Heart left ventricle (tissue), 16 donors: ENCODE results near the gene RFX2. TPM values are rescaled to one million over a fixed set of nuclear protein-coding genes. Genes with fewer than 3 reads are reported as not detected.
A peak's percentile ranks its signal among the peaks of the same experiment; 100 is the strongest.

Experiments used
- ATAC-seq, 4 donors: fragments of 200-7000 bp; cut with Tn5 transposase; one replicate each; pipeline ENCODE4 v1.9.1; 2020 to 2022; ENCODE audit warnings: moderate library complexity in 4 of 4, mild to moderate bottlenecking in 3 of 4, moderate number of reproducible peaks in 1 of 4
- DNase-seq, 5 donors: peaks; one replicate each; pipeline ENCODE4 v3.0.0-alpha.2; 2020
- H3K27ac ChIP-seq, 12 donors: fragments of 200-600 bp; sonication (generic) in 4 of 12; one replicate each; pipeline versions ENCODE4 v1.5.0 to v1.8.0; 2016 to 2022; ENCODE audit warnings: mild to moderate bottlenecking in 2 of 12
- H3K27me3 ChIP-seq, 9 donors: fragments of 200-600 bp; sonication (generic) in 2 of 9; one replicate each; pipeline versions ENCODE4 v1.5.1 to v1.8.0; 2016 to 2022; ENCODE audit warnings: mild to moderate bottlenecking in 3 of 9
- H3K36me3 ChIP-seq, 9 donors: fragments of 200-600 bp; sonication (generic) in 2 of 9; one replicate each; pipeline versions ENCODE4 v1.5.0 to v1.8.0; 2018 to 2022; ENCODE audit warnings: mild to moderate bottlenecking in 2 of 9
- H3K4me1 ChIP-seq, 12 donors: fragments of 200-600 bp; sonication (generic) in 4 of 12; one replicate each; pipeline versions ENCODE4 v1.5.0 to v1.8.0; 2016 to 2022; ENCODE audit warnings: mild to moderate bottlenecking in 3 of 12
- H3K4me3 ChIP-seq, 12 donors: fragments of 200-600 bp; sonication (generic) in 4 of 12; one replicate each; pipeline versions ENCODE4 v1.5.0 to v1.8.0; 2017 to 2022; ENCODE audit warnings: mild to moderate bottlenecking in 9 of 12, moderate library complexity in 4 of 12
- H3K9me3 ChIP-seq, 12 donors: fragments of 200-600 bp; sonication (generic) in 4 of 12; one replicate each; pipeline versions ENCODE4 v1.5.0 to v1.8.0; 2016 to 2022; ENCODE audit warnings: mild to moderate bottlenecking in 1 of 12
- POLR2A ChIP-seq, 2 donors: fragments of 450-650 bp; IDR thresholded peaks; one replicate each; pipeline ENCODE4 v1.6.1; 2017; ENCODE audit warnings: antibody characterized with exemption in 2 of 2, mild to moderate bottlenecking in 2 of 2, moderate library complexity in 2 of 2
- whole genome bisulfite sequencing, 4 donors: extraction: QIAGEN DNeasy Blood & Tissue Kit in 2 of 4; methylation state at CpG; one replicate each; pipeline versions ENCODE4 v1.1.5 to v1.1.7; 2013 to 2018; 5-methylcytosine and 5-hydroxymethylcytosine counted together
- intact Hi-C, 10 donors: fragments of 100-400 bp; cut with DNase I; formaldehyde crosslinking; loops; one replicate each; pipeline versions ENCODE4 v1.11.1 to v1.14.2; 2022
- polyA plus RNA-seq, 2 donors: library from polyadenylated mRNA; stranded (reverse); fragments of 200-250 nt; gene quantifications; one replicate each; pipeline ENCODE4 v1.2.3, GENCODE V29; 2013
- total RNA-seq, 9 donors: library from RNA; depleted of rRNA in 2 of 9; stranded (reverse); fragments of >200 nt in 2 of 9; fragmentation: NEBNext Ultra II Directional in 3 of 9; extraction: Animal tissue kit (Norgen Biotek cat#: 25700) in 3 of 9; gene quantifications; one replicate each; pipeline versions ENCODE4 v1.1.0 to v1.2.4, GENCODE V29; 2016 to 2023
- TF ChIP-seq, protein P1 (sequence below), 12 donors: fragments of 200-600 bp; sonication (generic) in 4 of 12; IDR thresholded peaks; one replicate each; pipeline versions ENCODE4 v1.5.0 to v1.8.0; 2018 to 2022; ENCODE audit warnings: antibody characterized with exemption in 12 of 12, mild to moderate bottlenecking in 5 of 12
- donor health status: ischemic (EF 13 %, LVEDD 7.1; RV severe dilation, severe dysfunction).
- donor health status: healthy with polysubstance abuse.
- donor health status: DM: no; HTN: yes; CAD: no.
- donor health status: DM: no; HTN: no; CAD: no.
- donor health status: ischemic (EF 25% LVEDD 6.9; RV normal size, moderate dysfunction).
- donor health status: ischemic (EF 25% LVEDD 5.7; RV mildly dilated, moderate dysfunction).
- donor health status: healthy.
- donor health status: DM: yes; HTN: yes; CAD: no.
- donor health status: ischemic (EF 35%, LVEDD 5.7; RV mildly dilated, moderate dysfunction).
- donor health status: nonischemic (EF 11% LVEDD 7.7; RV severe dilation, severe dysfunction).
- donor health status: DM: yes; HTN: yes; CAD: no.
- donor health status: PGD.
- donor health status: ischemic (EF 29% LVEDD 5.4; RV normal size, mild dysfunction).
- donor health status: nonischemic (EF 23%, LVEDD 6.1; RV moderate dilation, normal function).

RFX2 gene
- total and polyA plus RNA-seq, 11 donors: 2.8 to 20.0 (median 5.9) TPM

DNA sequence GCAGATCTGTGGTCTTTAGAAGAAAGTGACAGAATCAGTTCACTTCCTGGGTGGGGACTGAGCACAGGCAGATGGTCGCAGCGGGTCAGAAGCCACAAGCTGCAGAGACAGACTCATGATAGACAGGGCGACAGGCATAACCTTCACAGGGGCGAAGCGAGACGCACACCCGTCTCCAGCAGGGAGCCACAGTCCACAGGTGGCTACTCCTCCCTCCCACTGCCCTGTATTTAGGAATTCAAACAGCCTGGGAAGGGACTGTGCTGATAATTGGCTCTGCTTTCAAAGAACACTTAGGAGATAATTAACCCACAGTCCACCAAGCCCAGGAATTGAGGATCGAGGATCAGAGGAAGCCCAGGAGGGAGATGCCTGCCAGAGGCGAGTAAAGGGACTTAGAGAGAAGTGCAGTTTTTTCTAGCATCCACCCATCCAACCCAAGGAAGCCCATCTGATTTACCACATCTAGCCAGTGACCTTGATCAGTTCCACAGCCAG, 23.2 kb downstream of the RFX2 start:
- intact Hi-C loops: loop anchor here in 1 of 10 donors (2.0 kb wide), 1 partner anchor 20 kb away; no protein-coding TSS in a partner anchor
- Histone ChIP-seq H3K27ac (peak overlapping the region; percentile 8 to 80 (median 50)), H3K4me3 (peak overlapping the region in 2 of 12 donors; percentile 16 to 33), H3K9me3 (peaks cover 0 to 3% (median 0%) of the 10 kb centered on the region in 12 donors), H3K27me3 (no peaks in the 10 kb centered on the region), H3K36me3 (no peaks in the 10 kb centered on the region), H3K4me1 (peaks cover 0 to 51% (median 28%) of the 10 kb centered on the region in 12 donors)
- no peak for TF ChIP-seq POLR2A (IDR thresholded peaks at IDR 0.05)
- TF ChIP-seq, protein P1, sequence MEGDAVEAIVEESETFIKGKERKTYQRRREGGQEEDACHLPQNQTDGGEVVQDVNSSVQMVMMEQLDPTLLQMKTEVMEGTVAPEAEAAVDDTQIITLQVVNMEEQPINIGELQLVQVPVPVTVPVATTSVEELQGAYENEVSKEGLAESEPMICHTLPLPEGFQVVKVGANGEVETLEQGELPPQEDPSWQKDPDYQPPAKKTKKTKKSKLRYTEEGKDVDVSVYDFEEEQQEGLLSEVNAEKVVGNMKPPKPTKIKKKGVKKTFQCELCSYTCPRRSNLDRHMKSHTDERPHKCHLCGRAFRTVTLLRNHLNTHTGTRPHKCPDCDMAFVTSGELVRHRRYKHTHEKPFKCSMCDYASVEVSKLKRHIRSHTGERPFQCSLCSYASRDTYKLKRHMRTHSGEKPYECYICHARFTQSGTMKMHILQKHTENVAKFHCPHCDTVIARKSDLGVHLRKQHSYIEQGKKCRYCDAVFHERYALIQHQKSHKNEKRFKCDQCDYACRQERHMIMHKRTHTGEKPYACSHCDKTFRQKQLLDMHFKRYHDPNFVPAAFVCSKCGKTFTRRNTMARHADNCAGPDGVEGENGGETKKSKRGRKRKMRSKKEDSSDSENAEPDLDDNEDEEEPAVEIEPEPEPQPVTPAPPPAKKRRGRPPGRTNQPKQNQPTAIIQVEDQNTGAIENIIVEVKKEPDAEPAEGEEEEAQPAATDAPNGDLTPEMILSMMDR (IDR thresholded peaks at IDR 0.05): no peak
- peak; percentile 20 to 32 (median 29) for ATAC-seq
- peak in 1 of 5 donors; percentile 41 for DNase-seq
- 23 to 46% (median 46%) methylated on average over 9 of the region's 9 CpGs for WGBS, 4 donors

DNA sequence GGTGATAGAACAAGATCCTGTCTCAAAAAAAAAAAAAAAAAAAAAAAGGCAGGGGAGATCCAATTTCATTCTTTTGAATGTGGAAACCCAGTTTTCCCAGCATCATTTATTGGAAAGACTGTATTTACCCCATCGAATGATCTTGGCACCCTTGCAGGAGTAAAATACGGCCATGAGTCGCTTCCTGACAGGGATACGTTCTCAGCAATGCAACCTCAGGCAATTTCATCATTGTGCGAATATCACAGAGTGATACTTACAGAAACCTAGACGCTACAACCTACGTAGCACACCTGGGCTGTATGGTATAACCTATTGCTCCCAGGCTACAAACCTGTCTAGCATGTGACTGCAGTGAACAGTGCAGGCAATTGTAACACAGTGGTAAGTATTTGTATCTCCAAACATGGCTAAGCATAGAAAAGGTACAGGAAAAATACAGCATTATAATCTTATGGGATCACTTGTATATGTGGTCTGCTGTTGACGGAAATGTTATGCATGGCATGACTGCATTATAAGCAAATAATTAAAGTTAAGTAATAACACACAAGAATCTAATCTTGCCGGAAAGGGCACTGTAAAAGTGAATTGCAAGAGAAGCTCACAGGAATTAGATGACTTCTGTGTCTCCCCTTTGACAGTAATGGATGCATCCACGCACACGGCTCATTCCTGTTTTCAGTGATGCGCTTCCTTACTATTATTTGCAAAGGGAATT, 24.1 kb downstream of the RFX2 start:
- TF ChIP-seq, protein P1 (IDR thresholded peaks at IDR 0.05): no peak
- TF ChIP-seq POLR2A (IDR thresholded peaks at IDR 0.05): no peak
- no peak for ATAC-seq
- WGBS, 4 donors: 90 to 92% (median 92%) methylated on average over 12 of the region's 12 CpGs
- H3K27ac ChIP-seq: peak overlapping the region in 3 of 12 donors; percentile 36 to 80 (median 77)
- H3K36me3 ChIP-seq: no peaks in the 10 kb centered on the region
- DNase-seq: no peak
- peaks cover 0 to 42% (median 20%) of the 10 kb centered on the region in 12 donors for H3K4me1 ChIP-seq
- H3K4me3 ChIP-seq: no peak overlapping the region
- intact Hi-C loops: loop anchor here in 1 of 10 donors (2.0 kb wide), 1 partner anchor 19 kb away; no protein-coding TSS in a partner anchor
- H3K9me3 ChIP-seq: peaks cover 0 to 3% (median 0%) of the 10 kb centered on the region in 12 donors
- H3K27me3 ChIP-seq: no peaks in the 10 kb centered on the region

DNA sequence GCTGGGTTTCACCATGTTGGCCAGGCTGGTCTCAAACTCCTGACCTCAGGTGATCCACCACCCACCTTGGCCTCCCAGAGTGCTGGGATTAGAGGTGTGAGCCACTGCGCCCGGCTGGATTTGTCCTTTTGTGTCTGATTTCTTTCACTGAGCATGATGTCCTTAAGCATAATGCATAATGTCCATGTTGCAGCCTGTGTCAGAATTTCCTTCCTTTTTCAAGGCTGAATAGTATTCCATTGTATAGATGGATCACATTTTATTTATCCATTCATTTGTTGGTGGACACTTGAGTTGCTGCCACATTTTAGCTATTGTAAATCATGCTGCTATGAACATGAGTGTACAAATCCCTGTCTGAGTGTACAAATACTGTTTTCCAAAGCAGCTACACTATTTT, 25.5 kb downstream of the RFX2 start:
- no peak for DNase-seq
- intact Hi-C loops: no loop called here
- TF ChIP-seq, protein P1 (IDR thresholded peaks at IDR 0.05): no peak
- TF ChIP-seq POLR2A (IDR thresholded peaks at IDR 0.05): no peak
- H3K4me1 ChIP-seq: peaks cover 0 to 35% (median 19%) of the 10 kb centered on the region in 12 donors
- no peaks in the 10 kb centered on the region for H3K27me3 ChIP-seq
- no peak overlapping the region for H3K27ac ChIP-seq
- 94 to 100% (median 96%) methylated on average over 2 of the region's 2 CpGs for WGBS, 4 donors
- H3K36me3 ChIP-seq: no peaks in the 10 kb centered on the region
- H3K9me3 ChIP-seq: peaks cover 0 to 3% (median 0%) of the 10 kb centered on the region in 12 donors
- no peak overlapping the region for H3K4me3 ChIP-seq
- no peak for ATAC-seq

DNA sequence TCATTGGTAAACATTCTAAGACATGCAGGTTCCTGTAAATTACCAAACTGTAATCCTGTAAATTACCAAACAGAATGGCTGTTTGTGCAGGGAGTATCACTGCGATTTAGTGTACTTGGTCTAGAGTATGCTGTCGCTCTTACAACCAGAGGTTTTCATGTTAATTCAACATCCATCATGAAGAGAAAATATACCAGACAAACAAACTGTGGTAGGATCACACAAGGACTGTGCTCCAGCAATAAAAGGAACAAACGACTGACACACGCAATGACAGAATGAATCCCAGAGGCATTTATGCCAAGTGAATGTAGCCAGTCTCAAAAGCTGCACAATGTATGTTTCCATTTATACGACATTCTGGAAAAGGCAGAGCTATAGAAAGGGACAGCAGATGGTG, 31.2 kb downstream of the RFX2 start:
- Histone ChIP-seq H3K36me3 (no peaks in the 10 kb centered on the region), H3K4me1 (peaks cover 0 to 12% (median 0%) of the 10 kb centered on the region in 12 donors), H3K27me3 (no peaks in the 10 kb centered on the region), H3K27ac (no peak overlapping the region), H3K4me3 (no peak overlapping the region), H3K9me3 (no peaks in the 10 kb centered on the region)
- TF ChIP-seq POLR2A (IDR thresholded peaks at IDR 0.05): no peak
- TF ChIP-seq, protein P1 (IDR thresholded peaks at IDR 0.05): no peak
- 92 to 95% (median 94%) methylated on average over 5 of the region's 5 CpGs for WGBS, 4 donors
- DNase-seq (no peak), ATAC-seq (no peak)
- intact Hi-C loops: no loop called here
